ENCODE data around the gene SAP30BP. TPM values are rescaled to one million over a fixed set of nuclear protein-coding genes. Genes with fewer than 3 reads are reported as not detected.

Gene SAP30BP
- total and polyA plus RNA-seq, 2 donors (not counting 3 experiments of a cell fraction or from before 2014, with no cell fraction given): 116 to 151 TPM

GRCh38 chr17:75689441-75689873, 22.3 kb downstream of the SAP30BP start:
- no peak for DNase-seq (ENCODE audit: low read depth, low spot score)
- Histone ChIP-seq H3K36me3 (ENCODE audit: control insufficient read depth in 2 of 2, extremely low read depth in 1 of 2, insufficient read depth in 2 of 2, low read length in 2 of 2) (peaks cover 3 to 9% of the 10 kb centered on the region in 2 experiments), H4K20me1 (replicated peaks; ENCODE audit: control insufficient read depth, extremely low read depth, insufficient read depth, low read length) (no peaks in the 10 kb centered on the region), H3K4me3 (replicated peaks in 1 of 3; ENCODE audit: insufficient read depth in 1 of 3, low read depth in 1 of 3, low read length in 3 of 3) (no peak overlapping the region), H3K79me2 (ENCODE audit: control insufficient read depth, insufficient read depth, low read length) (peaks cover 70% of the 10 kb centered on the region), H3K27me3 (ENCODE audit: control insufficient read depth in 2 of 2, insufficient read depth in 2 of 2, low read length in 2 of 2) (no peaks in the 10 kb centered on the region), H3K9ac (replicated peaks; ENCODE audit: extremely low read depth, insufficient read depth, low read length) (no peak overlapping the region), H3K4me2 (ENCODE audit: insufficient read depth, low read length) (no peak overlapping the region), H3K4me1 (ENCODE audit: control insufficient read depth, extremely low read depth, insufficient read depth, low read length) (peaks cover 92% of the 10 kb centered on the region), H3K9me1 (replicated peaks; ENCODE audit: control insufficient read depth, extremely low read depth, insufficient read depth, low read length) (no peaks in the 10 kb centered on the region), H2AFZ (ENCODE audit: low read depth, low read length) (no peak overlapping the region), H3K27ac (ENCODE audit: insufficient read depth, low read depth, low read length) (peak overlapping the region; percentile 81), H3K9me3 (replicated peaks; ENCODE audit: control insufficient read depth, insufficient read depth, low read length) (no peaks in the 10 kb centered on the region)
- no TSS peak for BruUV-seq (replicated peaks)
- intact Hi-C loops (cut with micrococcal nuclease) (no loop called here), dilution Hi-C loops (cut with MboI; ENCODE audit: extremely low pct_ligation_motif_present, low sequenced_read_pairs) (no loop called here)
- no peak for FAIRE-seq
- ChIA-PET POLR2A (interaction anchor here (0.7 to 1.4 kb wide), 2 partner anchors 12 to 17 kb away, joined by 3 to 4 read pairs; no protein-coding TSS in a partner anchor), CTCF (interaction anchor here (1.6 to 19.6 kb wide), 3 partner anchors 9 to 64 kb away, joined by 3 to 653 read pairs (median 88); no protein-coding TSS in a partner anchor)
- TF ChIP-seq POLR2A (IDR thresholded peaks at IDR 0.05; ENCODE audit: low read depth, low read length) (no peak), GATA2 (IDR thresholded peaks at IDR 0.05; ENCODE audit: insufficient read depth, insufficient read length, low read depth, low read length) (no peak), FOS (IDR thresholded peaks at IDR 0.05; ENCODE audit: borderline replicate concordance, insufficient read depth, low read length) (no peak), EZH2 (IDR thresholded peaks at IDR 0.05; ENCODE audit: borderline replicate concordance, low read depth, low read length, severe bottlenecking) (no peak), MAX (IDR thresholded peaks at IDR 0.05; ENCODE audit: insufficient read depth, insufficient read length) (no peak), JUN (IDR thresholded peaks at IDR 0.05; ENCODE audit: borderline replicate concordance, insufficient read depth, insufficient read length, low read depth) (no peak), MYC (IDR thresholded peaks at IDR 0.05; ENCODE audit: low read depth, low read length) (no peak), POLR2AphosphoS5 (IDR thresholded peaks at IDR 0.05; ENCODE audit: insufficient read depth, low read depth, low read length) (no peak), CTCF (IDR thresholded peaks at IDR 0.05; ENCODE audit: extremely low read depth in 1 of 2, insufficient read depth in 1 of 2, low read depth in 1 of 2, low read length in 2 of 2) (no peak)

All from endothelial cell of umbilical vein (primary cell).